ENCODE results near the gene KCNF1. TPM values are rescaled to one million over a fixed set of nuclear protein-coding genes. Genes with fewer than 3 reads are reported as not detected.
"Not testable (repeated sequence)": the region's sequence is repeated elsewhere in the genome, so short reads cannot be mapped to it uniquely, and the experiment has no call there.

KCNF1 gene
- total RNA-seq, 2 donors from 2014 or later, result 1.0 TPM; not detected in 1

DNA sequence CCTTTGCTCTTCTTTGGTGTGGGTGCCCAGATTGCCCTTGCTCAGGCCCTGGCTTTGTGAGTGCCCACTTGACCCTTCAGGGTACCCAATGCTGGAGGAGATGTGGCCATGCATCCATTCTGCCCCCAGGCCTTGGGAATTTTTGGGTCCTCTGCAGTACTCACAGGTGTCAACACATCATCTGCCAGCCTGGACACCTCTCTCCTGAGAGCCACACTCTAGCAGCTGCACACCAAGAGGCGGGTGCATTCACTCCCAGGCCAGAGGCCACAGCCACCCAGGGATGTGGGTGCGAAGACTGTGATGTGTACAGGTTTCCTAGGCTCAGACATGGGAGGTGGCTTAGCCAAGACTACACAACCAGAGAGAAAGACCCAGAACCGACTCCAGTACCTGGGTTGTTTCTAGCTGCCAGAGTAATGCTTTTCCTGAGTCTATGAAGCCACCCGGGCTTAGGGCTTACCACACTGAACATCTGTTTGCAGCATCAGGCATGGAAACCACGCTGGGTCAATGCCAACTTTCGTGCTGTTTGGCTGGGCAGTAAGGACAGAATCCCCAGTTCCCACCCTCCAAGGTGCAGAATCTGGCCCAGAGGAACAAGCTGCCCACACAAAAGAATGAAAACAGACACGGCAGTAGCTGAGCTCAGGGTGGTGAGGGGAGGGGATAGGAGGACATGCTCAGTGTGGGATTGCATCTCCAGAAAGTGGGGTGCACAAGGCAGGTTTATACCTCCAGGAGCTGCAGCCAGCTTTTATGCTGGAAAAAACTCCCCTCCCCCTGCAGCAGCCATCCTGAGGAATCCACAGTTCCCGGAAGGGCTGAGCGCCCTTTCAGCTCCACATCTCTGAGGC, 40.1 kb downstream of the KCNF1 start:
- Histone ChIP-seq H3K9me3 (no peaks in the 10 kb centered on the region), H3K4me1 (replicated peaks) (no peaks in the 10 kb centered on the region), H3K27ac (no peak overlapping the region), H3K36me3 (no peaks in the 10 kb centered on the region), H3K27me3 (replicated peaks; ENCODE audit: insufficient read depth) (peaks cover 3% of the 10 kb centered on the region), H3K4me3 (no peak overlapping the region)
- no peak for DNase-seq (ENCODE audit: low spot score)
- WGBS, result 67% methylated on average over 9 of the region's 9 CpGs
- TF ChIP-seq POLR2AphosphoS5 (IDR thresholded peaks at IDR 0.05) (no peak), POLR2A (IDR thresholded peaks at IDR 0.05) (no peak)
- TF ChIP-seq, protein P1, sequence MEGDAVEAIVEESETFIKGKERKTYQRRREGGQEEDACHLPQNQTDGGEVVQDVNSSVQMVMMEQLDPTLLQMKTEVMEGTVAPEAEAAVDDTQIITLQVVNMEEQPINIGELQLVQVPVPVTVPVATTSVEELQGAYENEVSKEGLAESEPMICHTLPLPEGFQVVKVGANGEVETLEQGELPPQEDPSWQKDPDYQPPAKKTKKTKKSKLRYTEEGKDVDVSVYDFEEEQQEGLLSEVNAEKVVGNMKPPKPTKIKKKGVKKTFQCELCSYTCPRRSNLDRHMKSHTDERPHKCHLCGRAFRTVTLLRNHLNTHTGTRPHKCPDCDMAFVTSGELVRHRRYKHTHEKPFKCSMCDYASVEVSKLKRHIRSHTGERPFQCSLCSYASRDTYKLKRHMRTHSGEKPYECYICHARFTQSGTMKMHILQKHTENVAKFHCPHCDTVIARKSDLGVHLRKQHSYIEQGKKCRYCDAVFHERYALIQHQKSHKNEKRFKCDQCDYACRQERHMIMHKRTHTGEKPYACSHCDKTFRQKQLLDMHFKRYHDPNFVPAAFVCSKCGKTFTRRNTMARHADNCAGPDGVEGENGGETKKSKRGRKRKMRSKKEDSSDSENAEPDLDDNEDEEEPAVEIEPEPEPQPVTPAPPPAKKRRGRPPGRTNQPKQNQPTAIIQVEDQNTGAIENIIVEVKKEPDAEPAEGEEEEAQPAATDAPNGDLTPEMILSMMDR (IDR thresholded peaks at IDR 0.05), result no peak
- intact Hi-C loops (cut with DNase I), result no loop called here

DNA sequence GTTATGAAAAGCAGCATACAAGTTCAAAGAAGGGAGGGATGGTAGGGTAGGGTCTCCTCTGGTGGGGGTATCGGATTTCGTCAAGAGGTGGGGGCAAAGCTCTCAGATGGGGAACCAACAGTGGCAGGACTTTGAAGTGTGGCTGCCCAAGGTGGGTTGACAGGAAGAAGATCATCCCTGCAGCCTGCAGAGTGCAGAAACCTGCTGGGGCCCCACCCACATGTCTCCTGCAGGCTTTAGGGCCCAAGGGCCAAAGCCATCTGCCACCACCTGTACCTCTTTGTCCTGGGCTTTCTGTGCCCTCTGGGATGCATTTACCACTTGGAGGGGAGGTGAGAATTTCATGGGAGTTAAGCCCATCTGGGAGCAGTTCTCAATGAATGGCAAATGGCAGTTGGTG, 42.7 kb downstream of the KCNF1 start:
- Histone ChIP-seq H3K27me3 (replicated peaks; ENCODE audit: insufficient read depth) (no peaks in the 10 kb centered on the region), H3K36me3 (no peaks in the 10 kb centered on the region), H3K4me1 (replicated peaks) (no peaks in the 10 kb centered on the region), H3K9me3 (no peaks in the 10 kb centered on the region), H3K4me3 (no peak overlapping the region), H3K27ac (no peak overlapping the region)
- intact Hi-C loops (cut with DNase I), result no loop called here
- WGBS, result 85% methylated on average over 2 of the region's 2 CpGs
- no peak for DNase-seq (ENCODE audit: low spot score)
- TF ChIP-seq POLR2A (IDR thresholded peaks at IDR 0.05), result no peak
- TF ChIP-seq POLR2AphosphoS5 (IDR thresholded peaks at IDR 0.05), result no peak
- TF ChIP-seq, protein P1 (IDR thresholded peaks at IDR 0.05), result no peak

DNA sequence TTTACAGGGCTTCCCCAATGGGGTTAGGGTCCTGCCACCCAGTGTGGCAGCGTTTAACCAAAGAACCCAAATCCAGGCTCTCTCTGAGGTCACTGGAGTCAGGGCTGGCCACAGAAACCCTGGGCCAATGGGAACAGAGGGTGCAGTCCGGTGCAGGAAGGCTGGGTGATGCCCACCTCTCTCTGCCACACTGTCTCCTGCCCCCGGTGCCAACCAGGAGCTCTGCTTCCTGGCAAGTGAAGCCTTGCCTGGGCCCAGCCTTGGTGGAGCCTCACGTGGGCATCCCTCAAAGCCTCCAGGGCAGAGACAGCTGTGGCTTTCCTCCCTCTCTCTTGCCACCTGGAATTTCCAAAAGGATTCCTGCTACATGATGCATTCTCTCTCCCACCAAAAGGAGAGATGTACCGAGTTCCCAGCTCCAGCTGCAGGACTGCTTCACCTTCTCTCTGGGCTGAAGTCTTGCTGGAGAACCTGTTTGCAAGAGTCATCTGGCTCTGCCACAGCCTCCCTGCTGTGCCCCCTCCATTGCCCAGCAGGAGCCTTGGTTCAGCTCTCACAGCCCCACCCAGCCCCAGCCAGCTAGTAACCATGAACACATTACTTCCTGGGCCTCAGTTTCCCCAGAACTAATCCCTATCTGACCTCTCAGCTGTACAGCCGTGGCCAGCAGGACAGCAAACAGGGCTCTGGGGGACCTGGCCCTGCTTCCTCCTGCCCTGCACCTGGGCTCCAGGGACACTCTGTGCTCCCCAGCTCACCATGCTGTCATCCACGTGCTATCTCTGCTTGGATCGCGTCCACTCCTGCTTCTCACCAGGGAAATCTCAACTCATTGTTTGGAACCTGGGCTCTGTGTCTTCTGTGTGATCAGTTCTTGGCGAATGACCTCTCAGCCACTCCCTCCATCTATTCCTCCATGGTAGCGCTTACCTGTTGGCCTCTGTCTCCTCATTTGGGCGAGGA, 43.4 kb downstream of the KCNF1 start:
- Histone ChIP-seq H3K4me3 (no peak overlapping the region), H3K27ac (no peak overlapping the region), H3K4me1 (replicated peaks) (no peaks in the 10 kb centered on the region), H3K9me3 (no peaks in the 10 kb centered on the region), H3K27me3 (replicated peaks; ENCODE audit: insufficient read depth) (no peaks in the 10 kb centered on the region), H3K36me3 (no peaks in the 10 kb centered on the region)
- TF ChIP-seq, protein P1 (IDR thresholded peaks at IDR 0.05), result no peak
- DNase-seq (ENCODE audit: low spot score), result no peak
- WGBS, result 86% methylated on average over 12 of the region's 12 CpGs
- intact Hi-C loops (cut with DNase I), result no loop called here

DNA sequence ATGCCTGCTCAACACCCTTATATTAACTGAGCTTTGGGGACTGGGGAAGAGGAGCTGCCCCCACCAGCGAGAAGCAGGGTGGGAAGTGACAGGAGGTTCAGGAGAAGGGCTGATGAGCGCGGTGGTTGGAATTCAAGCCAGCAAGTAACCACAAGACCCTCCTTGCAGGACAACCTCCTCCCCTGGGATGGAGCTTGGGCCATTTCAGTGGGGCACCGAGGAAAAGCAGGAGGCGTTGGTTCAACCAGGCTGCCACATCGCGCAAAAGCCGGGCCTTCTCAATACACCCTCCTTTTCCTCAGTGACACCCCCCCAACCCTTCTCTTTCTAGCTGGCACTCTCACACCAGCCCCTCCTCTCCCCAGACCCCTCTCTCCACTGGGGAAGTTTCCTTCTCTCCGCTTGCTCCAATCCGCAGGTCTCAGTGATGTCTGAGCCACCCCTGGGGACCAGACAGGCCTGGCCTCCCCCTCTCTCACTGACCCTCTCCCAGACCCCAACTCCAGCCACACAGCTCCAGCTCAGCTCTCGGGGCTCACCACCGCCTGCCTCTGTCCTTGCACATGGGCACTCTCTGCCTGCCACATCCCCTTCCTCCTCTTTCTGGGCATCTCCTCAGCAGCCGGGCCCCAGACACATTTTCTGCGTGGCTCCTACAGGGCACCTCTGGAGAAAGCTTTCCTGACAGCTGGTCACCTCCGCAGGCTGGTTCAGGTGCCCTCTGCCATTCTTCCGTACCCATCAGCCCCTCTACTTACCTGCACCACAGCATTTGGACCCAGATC, 44.5 kb downstream of the KCNF1 start:
- 93% methylated on average over 16 of the region's 16 CpGs for WGBS
- Histone ChIP-seq H3K9me3 (no peaks in the 10 kb centered on the region), H3K27ac (no peak overlapping the region), H3K4me3 (no peak overlapping the region), H3K36me3 (no peaks in the 10 kb centered on the region), H3K4me1 (replicated peaks) (no peaks in the 10 kb centered on the region), H3K27me3 (replicated peaks; ENCODE audit: insufficient read depth) (no peaks in the 10 kb centered on the region)
- DNase-seq (ENCODE audit: low spot score), result no peak
- TF ChIP-seq POLR2AphosphoS5 (IDR thresholded peaks at IDR 0.05), result no peak
- intact Hi-C loops (cut with DNase I), result no loop called here

DNA sequence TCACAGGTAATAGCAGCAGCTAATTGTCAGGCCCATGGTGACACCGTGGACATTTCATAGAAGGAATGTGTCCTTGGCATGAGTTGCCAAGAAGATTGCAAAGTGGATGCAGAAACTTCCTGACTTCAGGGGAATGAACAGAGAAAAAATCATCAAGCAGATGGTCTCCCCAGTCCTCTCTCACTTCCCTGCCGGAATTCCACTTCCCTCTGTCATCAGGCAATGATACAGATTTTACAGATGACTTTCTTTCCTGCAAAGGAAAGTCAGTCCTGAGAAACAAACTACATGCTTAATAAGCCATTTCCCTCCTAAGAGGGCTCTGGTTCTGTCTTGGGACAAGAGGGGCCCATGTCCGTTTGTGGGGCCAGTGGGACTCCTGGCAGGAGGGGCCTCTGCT, 45.7 kb downstream of the KCNF1 start:
- no peak for DNase-seq (ENCODE audit: low spot score)
- Histone ChIP-seq H3K9me3 (no peaks in the 10 kb centered on the region), H3K27ac (no peak overlapping the region), H3K27me3 (replicated peaks; ENCODE audit: insufficient read depth) (no peaks in the 10 kb centered on the region), H3K4me1 (replicated peaks) (no peaks in the 10 kb centered on the region), H3K4me3 (no peak overlapping the region), H3K36me3 (no peaks in the 10 kb centered on the region)
- TF ChIP-seq POLR2A (IDR thresholded peaks at IDR 0.05) (no peak), POLR2AphosphoS5 (IDR thresholded peaks at IDR 0.05) (no peak)
- TF ChIP-seq, protein P1 (IDR thresholded peaks at IDR 0.05), result no peak
- WGBS, result 73% methylated on average over 3 of the region's 3 CpGs
- intact Hi-C loops (cut with DNase I), result no loop called here

DNA sequence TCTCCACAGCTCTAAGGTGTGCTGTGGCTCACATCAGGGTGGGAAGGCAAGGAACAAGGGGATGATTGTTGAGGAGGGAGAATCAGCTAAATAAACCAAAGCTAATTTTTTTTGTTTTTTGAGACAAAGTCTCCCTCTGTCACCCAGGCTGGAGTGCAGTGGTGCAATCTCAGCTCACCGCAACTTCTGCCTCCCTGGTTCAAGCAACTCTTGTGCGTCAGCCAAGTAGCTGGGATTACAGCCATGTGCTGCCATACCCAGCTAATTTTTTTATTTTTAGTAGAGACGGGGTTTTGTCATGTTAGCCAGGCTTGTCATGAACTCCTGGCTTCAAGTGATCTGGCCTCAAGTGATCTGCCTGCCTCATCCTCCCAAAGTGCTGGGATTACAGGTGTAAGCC, 46.7 kb downstream of the KCNF1 start:
- not testable (repeated sequence) for DNase-seq (ENCODE audit: low spot score)

More for the DNA sequence above, 46.7 kb downstream of the KCNF1 start:
- H3K4me1 ChIP-seq (replicated peaks); H3K4me3 ChIP-seq; H3K27me3 ChIP-seq (replicated peaks; ENCODE audit: insufficient read depth); H3K36me3 ChIP-seq; H3K9me3 ChIP-seq; H3K27ac ChIP-seq; intact Hi-C loops (cut with DNase I): not testable (repeated sequence)
- 44% methylated on average over 3 of the region's 3 CpGs for WGBS
